T-cell (primary cell): ENCODE results near the gene GRM5. TPM values are rescaled to one million over a fixed set of nuclear protein-coding genes. Genes with fewer than 3 reads are reported as not detected.

Experiments used
- ATAC-seq, 4 experiments: fragments of 200-7000 bp in 3 of 4; fragments of 150-1000 bp in 1 of 4; cut with Tn5 transposase; replicated peaks in 1 of 4; 1 replicate in 3 of 4; 2 replicates in 1 of 4; pipeline ENCODE4 v1.10.0; 2021; ENCODE audit warnings: moderate library complexity in 3 of 4, mild to moderate bottlenecking in 2 of 4, moderate number of reproducible peaks in 1 of 4
- CTCF ChIA-PET, 2 donors: fragments of 300-600 bp; sonication (Branson Sonifier 250); formaldehyde crosslinking; loops; one replicate each; lab custom pipeline; 2022; ENCODE audit warnings: antibody characterized with exemption in 2 of 2; lab: Charles Lee
- POLR2A ChIA-PET, 2 donors: fragments of 300-600 bp; sonication (Branson Sonifier 250); formaldehyde crosslinking; loops; one replicate each; lab custom pipeline; 2022; ENCODE audit warnings: antibody characterized with exemption in 2 of 2; lab: Charles Lee
- DNase-seq, 35 experiments: peaks; one replicate each; pipeline versions ENCODE4 v3.0.0 to v3.0.0-alpha.2; 2013 to 2023
- H3K27ac ChIP-seq: one replicate; pipeline ENCODE4 v1.5.1; 2013; ENCODE audit warnings: low read length
- H3K27me3 ChIP-seq, 2 experiments: replicated peaks in 1 of 2; 1 replicate in 1 of 2; 2 replicates in 1 of 2; pipeline versions ENCODE4 v1.6.1 to v1.7.0; 2013; ENCODE audit warnings: low read length in 1 of 2, mixed read lengths in 1 of 2; ENCODE audit not compliant: control insufficient read depth in 2 of 2, insufficient read depth in 2 of 2; ENCODE audit errors: extremely low read depth in 1 of 2
- H3K36me3 ChIP-seq, 2 donors: 1 replicate in 1 of 2; 2 replicates in 1 of 2; pipeline versions ENCODE4 v1.6.1 to v1.7.0; 2013; ENCODE audit warnings: low read length in 1 of 2; ENCODE audit not compliant: control insufficient read depth in 2 of 2, insufficient read depth in 1 of 2; ENCODE audit errors: extremely low read depth in 1 of 2
- H3K4me1 ChIP-seq, 2 experiments: 1 replicate in 1 of 2; 2 replicates in 1 of 2; pipeline versions ENCODE4 v1.6.1 to v1.7.0; 2013; ENCODE audit warnings: low read length in 2 of 2, mixed read lengths in 1 of 2; ENCODE audit not compliant: insufficient read depth in 2 of 2, control insufficient read depth in 1 of 2; ENCODE audit errors: extremely low read depth in 1 of 2
- H3K4me3 ChIP-seq, 2 donors: 1 replicate in 1 of 2; 2 replicates in 1 of 2; pipeline versions ENCODE4 v1.5.1 to v1.7.0; 2013; ENCODE audit warnings: mild to moderate bottlenecking in 2 of 2, low read length in 1 of 2, moderate library complexity in 1 of 2; ENCODE audit not compliant: control insufficient read depth in 1 of 2; ENCODE audit errors: extremely low read depth in 1 of 2
- H3K9me3 ChIP-seq: 2 replicates; pipeline ENCODE4 v1.7.0; 2013
- H3K27ac Mint-ChIP-seq, 2 donors: one replicate each; pipeline ENCODE4 v1.8.0; 2020 to 2021; ENCODE audit warnings: mild to moderate bottlenecking in 2 of 2, mixed read lengths in 2 of 2
- H3K27me3 Mint-ChIP-seq, 2 donors: one replicate each; pipeline ENCODE4 v1.8.0; 2021 to 2022; ENCODE audit warnings: mixed read lengths in 2 of 2
- H3K36me3 Mint-ChIP-seq: one replicate; pipeline ENCODE4 v1.8.0; 2021; ENCODE audit warnings: mixed read lengths
- H3K4me1 Mint-ChIP-seq, 3 donors: one replicate each; pipeline ENCODE4 v1.8.0; 2020 to 2022; ENCODE audit warnings: mixed read lengths in 3 of 3, mild to moderate bottlenecking in 1 of 3
- H3K4me3 Mint-ChIP-seq, 3 donors: one replicate each; pipeline ENCODE4 v1.8.0; 2020 to 2022; ENCODE audit warnings: mild to moderate bottlenecking in 3 of 3, mixed read lengths in 3 of 3, moderate library complexity in 3 of 3
- H3K9me3 Mint-ChIP-seq, 3 donors: one replicate each; pipeline ENCODE4 v1.8.0; 2020 to 2022; ENCODE audit warnings: mixed read lengths in 3 of 3
- WGBS: methylation state at CpG from one replicate; pipeline ENCODE4 v1.1.5; 2013; ENCODE audit warnings: missing lambda C conversion rate; ENCODE audit not compliant: insufficient coverage; 5-methylcytosine and 5-hydroxymethylcytosine counted together
- total RNA-seq, 35 experiments: library from RNA in 6 of 35; stranded (reverse) in 6 of 35; fragments of 120-200 nt in 1 of 35; gene quantifications; one replicate each; pipeline versions ENCODE4 v1.2.1 to v1.2.4 and lab custom pipeline; 2013 to 2026

GRM5 gene
- total RNA-seq, 5 donors from 2014 or later (not counting 1 experiment from before 2014, with no cell fraction given): not detected

DNA sequence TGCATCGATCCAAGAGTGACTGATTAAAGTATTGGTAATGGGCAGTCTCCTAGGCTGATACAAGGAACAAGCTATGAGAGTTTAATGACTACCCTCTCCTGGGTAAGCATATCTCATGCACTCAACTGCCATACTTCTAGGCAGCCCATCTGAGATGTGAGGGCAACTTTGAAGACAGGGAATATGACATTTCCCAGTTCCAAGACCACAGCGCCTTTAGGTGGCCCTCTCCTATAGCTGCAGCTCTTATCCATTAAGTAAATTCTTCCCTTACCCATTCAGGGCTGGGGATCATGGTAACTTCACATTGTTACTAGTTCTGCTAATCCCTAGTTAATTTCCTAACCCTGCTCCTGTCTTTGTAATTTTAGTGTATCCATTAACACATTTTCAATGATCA, 570.9 kb downstream of the GRM5 start:
- no peaks in the 10 kb centered on the region for H3K9me3 ChIP-seq
- Mint-ChIP-seq H3K36me3 (no peaks in the 10 kb centered on the region), H3K27ac (no peak overlapping the region), H3K27me3 (no peaks in the 10 kb centered on the region), H3K4me3 (no peak overlapping the region), H3K9me3 (no peaks in the 10 kb centered on the region), H3K4me1 (no peaks in the 10 kb centered on the region)
- H3K4me1 ChIP-seq: no peaks in the 10 kb centered on the region
- no peaks in the 10 kb centered on the region for H3K27me3 ChIP-seq
- no peak for ATAC-seq
- WGBS: no CpG with 5 or more reads among the region's 2 CpGs
- ChIA-PET POLR2A (no interaction called here), CTCF (no interaction called here)
- H3K4me3 ChIP-seq: no peak overlapping the region
- no peak for DNase-seq
- H3K27ac ChIP-seq: no peak overlapping the region
- H3K36me3 ChIP-seq: no peaks in the 10 kb centered on the region

DNA sequence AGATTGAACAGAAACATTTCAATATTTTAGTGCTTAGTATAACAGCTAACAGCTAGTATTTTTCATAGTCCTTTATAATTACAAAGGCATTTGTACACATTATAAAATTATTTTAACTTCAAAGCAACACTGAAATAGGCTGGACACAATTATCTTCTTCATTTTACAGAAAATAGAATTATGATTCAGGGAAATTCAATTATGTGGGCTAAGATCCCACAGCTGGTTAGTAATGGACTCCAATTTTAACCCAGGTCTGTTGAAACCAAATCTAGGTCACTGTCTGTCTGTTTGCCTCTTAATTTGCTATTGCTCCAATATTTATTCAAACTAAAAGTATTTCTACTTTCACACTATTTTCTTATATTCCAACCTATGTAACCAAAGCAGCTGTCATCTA, 574.1 kb downstream of the GRM5 start:
- Histone ChIP-seq H3K4me3 (no peak overlapping the region), H3K27me3 (no peaks in the 10 kb centered on the region), H3K27ac (no peak overlapping the region), H3K36me3 (no peaks in the 10 kb centered on the region), H3K9me3 (no peaks in the 10 kb centered on the region), H3K4me1 (no peaks in the 10 kb centered on the region)
- CTCF ChIA-PET: no interaction called here
- no peak for ATAC-seq
- H3K4me1 Mint-ChIP-seq: no peaks in the 10 kb centered on the region
- no peaks in the 10 kb centered on the region for H3K9me3 Mint-ChIP-seq
- DNase-seq: no peak
- H3K36me3 Mint-ChIP-seq: no peaks in the 10 kb centered on the region
- POLR2A ChIA-PET: interaction anchor here in 1 of 2 donors (0.5 kb wide), 1 partner anchor 725 kb away, joined by 8 read pairs; no protein-coding TSS in a partner anchor
- no peak overlapping the region for H3K4me3 Mint-ChIP-seq
- H3K27me3 Mint-ChIP-seq: no peaks in the 10 kb centered on the region
- H3K27ac Mint-ChIP-seq: no peak overlapping the region

DNA sequence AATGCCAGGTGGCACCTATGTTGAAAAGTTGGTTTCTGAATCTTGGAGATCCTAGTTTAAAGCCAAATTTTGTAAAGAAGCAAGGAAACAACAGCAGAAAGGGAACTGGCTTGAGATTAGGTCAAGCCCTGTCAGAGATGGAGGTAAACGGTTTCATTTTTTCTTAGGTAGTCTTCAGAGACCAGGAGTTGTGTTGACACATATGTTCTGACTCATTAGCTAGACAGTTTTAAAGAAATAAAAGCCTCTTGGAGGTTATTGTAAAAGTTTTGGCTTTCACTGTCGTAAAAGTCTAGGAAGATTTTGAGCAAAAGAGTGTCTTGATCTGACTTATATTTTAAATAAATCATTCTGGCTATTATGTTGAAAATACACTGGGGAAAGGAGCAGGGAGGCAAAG, 576.8 kb downstream of the GRM5 start:
- ChIA-PET CTCF (interaction anchor here in 1 of 2 donors (0.6 kb wide), 1 partner anchor 451 kb away, joined by 3 read pairs; no protein-coding TSS in a partner anchor), POLR2A (no interaction called here)
- Mint-ChIP-seq H3K4me1 (peaks cover 0 to 2% (median 0%) of the 10 kb centered on the region in 3 donors), H3K27ac (no peak overlapping the region), H3K27me3 (no peaks in the 10 kb centered on the region), H3K36me3 (no peaks in the 10 kb centered on the region), H3K9me3 (no peaks in the 10 kb centered on the region), H3K4me3 (no peak overlapping the region)
- Histone ChIP-seq H3K9me3 (no peaks in the 10 kb centered on the region), H3K27me3 (peaks cover 0 to 7% of the 10 kb centered on the region in 2 experiments), H3K4me3 (no peak overlapping the region), H3K4me1 (peaks cover 0 to 5% of the 10 kb centered on the region in 2 experiments), H3K27ac (no peak overlapping the region), H3K36me3 (no peaks in the 10 kb centered on the region)
- DNase-seq (no peak), ATAC-seq (no peak)
- 75% methylated on average over 1 of the region's 2 CpGs for WGBS

DNA sequence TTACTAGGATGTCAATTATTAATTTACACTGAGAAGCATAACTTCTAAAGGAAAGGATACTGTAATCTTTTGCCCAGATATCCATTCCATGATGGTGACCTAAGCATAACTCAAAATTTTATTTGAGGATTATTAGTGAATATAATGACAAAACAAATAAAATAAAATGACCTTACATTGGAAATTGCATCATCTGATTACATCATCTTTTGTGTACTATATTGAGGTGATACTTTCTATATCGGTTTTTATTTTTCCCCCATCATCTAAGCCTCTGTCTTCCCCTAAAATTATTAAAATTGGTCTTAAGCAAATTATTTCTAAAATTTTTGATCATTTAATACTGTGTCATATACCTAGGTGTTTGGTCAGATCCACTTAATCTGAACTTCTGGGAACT, 578.1 kb downstream of the GRM5 start:
- ATAC-seq (no peak), DNase-seq (no peak)
- Histone ChIP-seq H3K9me3 (no peaks in the 10 kb centered on the region), H3K4me3 (no peak overlapping the region), H3K27me3 (peaks cover 0 to 7% of the 10 kb centered on the region in 2 experiments), H3K36me3 (no peaks in the 10 kb centered on the region), H3K27ac (no peak overlapping the region), H3K4me1 (peaks cover 0 to 5% of the 10 kb centered on the region in 2 experiments)
- ChIA-PET POLR2A (no interaction called here), CTCF (no interaction called here)
- H3K36me3 Mint-ChIP-seq: no peaks in the 10 kb centered on the region
- H3K27me3 Mint-ChIP-seq: no peaks in the 10 kb centered on the region
- no CpG with 5 or more reads among the region's 1 CpG for WGBS
- H3K4me1 Mint-ChIP-seq: peaks cover 0 to 2% (median 0%) of the 10 kb centered on the region in 3 donors
- H3K9me3 Mint-ChIP-seq: no peaks in the 10 kb centered on the region
- no peak overlapping the region for H3K27ac Mint-ChIP-seq
- H3K4me3 Mint-ChIP-seq: no peak overlapping the region

DNA sequence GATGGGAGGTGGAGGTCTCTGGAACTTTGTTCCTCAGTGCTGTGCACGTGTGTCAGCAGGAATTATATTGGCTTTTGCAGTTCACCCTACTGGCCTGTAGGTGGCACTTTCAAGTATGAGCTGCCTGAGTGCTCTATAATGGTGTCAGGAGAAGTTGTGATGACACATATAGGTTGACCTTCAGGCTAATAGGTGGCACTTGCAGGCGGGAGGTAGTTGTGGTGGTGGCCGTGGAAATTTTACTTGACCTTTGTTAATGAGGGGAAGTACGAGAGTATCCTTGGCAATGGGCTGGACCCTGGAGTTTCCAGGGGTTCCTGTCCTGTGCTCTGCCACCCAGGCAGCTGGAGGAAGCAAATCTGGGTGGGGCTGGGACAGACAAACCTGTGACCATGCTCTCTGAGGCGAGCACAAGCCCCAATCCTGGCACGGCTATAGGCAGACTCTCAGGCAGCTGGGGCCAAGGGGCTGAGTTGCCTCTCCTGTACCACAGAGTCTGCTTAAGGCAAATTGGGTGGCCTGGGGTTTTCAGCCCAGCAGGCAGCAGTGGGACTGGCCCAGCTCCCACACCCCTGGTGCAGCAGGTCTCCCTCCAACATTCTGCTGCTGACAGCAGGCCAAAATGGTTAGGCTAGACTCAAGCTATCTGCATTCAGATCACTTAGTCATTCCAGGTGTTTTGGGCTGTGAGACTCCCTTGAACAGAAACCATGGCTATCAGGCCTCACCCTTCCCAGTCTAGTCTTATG, 580.7 kb downstream of the GRM5 start:
- peak in 11 of 35 experiments; percentile 5 to 54 (median 10) for DNase-seq
- ATAC-seq: peak; percentile 37 to 67 (median 52)
- ChIA-PET POLR2A (no interaction called here), CTCF (interaction anchor here (0.6 to 0.9 kb wide), 4 partner anchors 12 to 108 kb away, joined by 3 read pairs; no protein-coding TSS in a partner anchor)
- H3K9me3 ChIP-seq: no peaks in the 10 kb centered on the region
- H3K9me3 Mint-ChIP-seq: no peaks in the 10 kb centered on the region
- no peak overlapping the region for H3K4me3 Mint-ChIP-seq
- H3K4me3 ChIP-seq: no peak overlapping the region
- no peaks in the 10 kb centered on the region for H3K36me3 Mint-ChIP-seq
- H3K27ac Mint-ChIP-seq: no peak overlapping the region
- H3K4me1 ChIP-seq: peaks cover 0 to 5% of the 10 kb centered on the region in 2 experiments
- H3K27ac ChIP-seq: no peak overlapping the region
- peaks cover 0 to 2% (median 0%) of the 10 kb centered on the region in 3 donors for H3K4me1 Mint-ChIP-seq
- peaks cover 0 to 7% of the 10 kb centered on the region in 2 experiments for H3K27me3 ChIP-seq
- peaks cover 0 to 6% of the 10 kb centered on the region in 2 donors for H3K27me3 Mint-ChIP-seq
- 73% methylated on average over 4 of the region's 6 CpGs for WGBS
- H3K36me3 ChIP-seq: no peaks in the 10 kb centered on the region

DNA sequence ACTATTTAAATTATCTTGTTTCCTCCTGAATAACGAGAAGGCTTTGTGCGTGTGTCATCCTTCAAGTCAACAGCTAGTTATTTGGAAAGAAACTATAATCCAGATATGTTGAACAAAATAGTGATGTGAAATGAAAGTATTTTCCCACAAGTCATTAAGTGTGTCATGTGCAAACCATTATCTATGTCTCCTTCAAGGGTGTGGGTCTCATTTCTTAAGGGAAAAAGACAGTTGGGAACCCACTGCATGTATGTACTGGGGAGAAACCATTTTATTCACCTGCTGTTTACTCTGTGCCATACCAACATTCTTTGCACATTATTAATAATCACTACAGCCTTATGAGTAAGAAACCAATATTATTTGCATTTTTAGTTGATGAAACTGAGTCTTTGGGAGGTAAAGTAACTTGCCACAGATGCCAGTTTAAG, 582.9 kb downstream of the GRM5 start:
- Histone ChIP-seq H3K4me1 (peaks cover 0 to 5% of the 10 kb centered on the region in 2 experiments), H3K36me3 (no peaks in the 10 kb centered on the region), H3K9me3 (no peaks in the 10 kb centered on the region), H3K27ac (no peak overlapping the region), H3K27me3 (peaks cover 0 to 7% of the 10 kb centered on the region in 2 experiments), H3K4me3 (no peak overlapping the region)
- no peak for DNase-seq
- no peak overlapping the region for H3K27ac Mint-ChIP-seq
- no CpG with 5 or more reads among the region's 2 CpGs for WGBS
- ChIA-PET POLR2A (no interaction called here), CTCF (no interaction called here)
- H3K9me3 Mint-ChIP-seq: no peaks in the 10 kb centered on the region
- ATAC-seq: no peak
- peaks cover 0 to 6% of the 10 kb centered on the region in 2 donors for H3K27me3 Mint-ChIP-seq
- H3K36me3 Mint-ChIP-seq: no peaks in the 10 kb centered on the region
- H3K4me1 Mint-ChIP-seq: peaks cover 0 to 2% (median 0%) of the 10 kb centered on the region in 3 donors
- no peak overlapping the region for H3K4me3 Mint-ChIP-seq
